IMR-90 (cell line): ENCODE results near the gene EIF4A3.

Experiments used
- CEBPB ChIP-seq: IDR thresholded peaks from 2 replicates; pipeline ENCODE4 v1.6.1; 2012; ENCODE audit warnings: low read depth, low read length, improper control_type of control experiment
- CTCF ChIP-seq: conservative IDR thresholded peaks from 2 replicates; pipeline ENCODE4 v1.5.1; 2012; ENCODE audit warnings: mild to moderate bottlenecking, low read depth, low read length, improper control_type of control experiment
- POLR2A ChIP-seq: IDR thresholded peaks from 2 replicates; pipeline ENCODE4 v1.6.1; 2012; ENCODE audit warnings: mild to moderate bottlenecking, low read depth, low read length
- RAD21 ChIP-seq: IDR thresholded peaks from 2 replicates; pipeline ENCODE4 v1.6.1; 2012; ENCODE audit warnings: low read length, improper control_type of control experiment
- RFX5 ChIP-seq: IDR thresholded peaks from 2 replicates; pipeline ENCODE4 v1.8.0; 2012; ENCODE audit warnings: low read depth, mild to moderate bottlenecking, low read length, moderate library complexity

- TF ChIP-seq POLR2A = no peak
- TF ChIP-seq RAD21 = no peak
- TF ChIP-seq CEBPB = no peak
- no peak for TF ChIP-seq CTCF
- no peak for TF ChIP-seq RFX5
Observed at GRCh38 chr17:80191865-80192661, 45.1 kb upstream of the EIF4A3 start.
